MM.1S (cell line): ENCODE data around the gene ATP10B.

Experiments
- EZH2 ChIP-seq: fragments of 300-600 bp; sonication (generic); optimal IDR thresholded peaks from 2 replicates; pipeline ENCODE3; 2017; ENCODE audit warnings: low read depth, mild to moderate bottlenecking, antibody characterized with exemption, low read length, mixed read lengths
- TF ChIP-seq, protein P1 (sequence below): fragments of 300-600 bp; sonication (generic); IDR thresholded peaks from 2 replicates; pipeline ENCODE4 v1.5.1; 2016; ENCODE audit warnings: antibody characterized with exemption, low read length, mixed read lengths

DNA sequence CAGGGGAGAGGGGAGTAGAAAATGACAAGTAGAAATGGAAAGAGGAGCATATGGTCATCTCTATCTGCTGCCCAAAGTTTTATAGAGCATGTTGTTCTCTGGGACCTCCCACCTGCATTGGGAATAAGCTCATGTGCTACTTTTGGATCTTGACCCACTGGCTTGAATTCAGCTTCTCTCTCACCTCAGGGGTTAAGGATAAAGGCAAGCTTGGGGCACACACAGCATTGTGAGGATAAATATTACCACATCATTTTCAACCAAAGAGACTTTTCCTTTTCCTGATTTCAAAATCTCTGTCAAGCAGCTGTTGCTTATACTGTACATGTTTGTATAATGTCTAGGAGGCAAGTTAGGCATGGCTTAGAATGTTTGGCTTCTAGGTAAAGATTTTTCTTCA, 16.6 kb downstream of the ATP10B start:
- TF ChIP-seq, protein P1, sequence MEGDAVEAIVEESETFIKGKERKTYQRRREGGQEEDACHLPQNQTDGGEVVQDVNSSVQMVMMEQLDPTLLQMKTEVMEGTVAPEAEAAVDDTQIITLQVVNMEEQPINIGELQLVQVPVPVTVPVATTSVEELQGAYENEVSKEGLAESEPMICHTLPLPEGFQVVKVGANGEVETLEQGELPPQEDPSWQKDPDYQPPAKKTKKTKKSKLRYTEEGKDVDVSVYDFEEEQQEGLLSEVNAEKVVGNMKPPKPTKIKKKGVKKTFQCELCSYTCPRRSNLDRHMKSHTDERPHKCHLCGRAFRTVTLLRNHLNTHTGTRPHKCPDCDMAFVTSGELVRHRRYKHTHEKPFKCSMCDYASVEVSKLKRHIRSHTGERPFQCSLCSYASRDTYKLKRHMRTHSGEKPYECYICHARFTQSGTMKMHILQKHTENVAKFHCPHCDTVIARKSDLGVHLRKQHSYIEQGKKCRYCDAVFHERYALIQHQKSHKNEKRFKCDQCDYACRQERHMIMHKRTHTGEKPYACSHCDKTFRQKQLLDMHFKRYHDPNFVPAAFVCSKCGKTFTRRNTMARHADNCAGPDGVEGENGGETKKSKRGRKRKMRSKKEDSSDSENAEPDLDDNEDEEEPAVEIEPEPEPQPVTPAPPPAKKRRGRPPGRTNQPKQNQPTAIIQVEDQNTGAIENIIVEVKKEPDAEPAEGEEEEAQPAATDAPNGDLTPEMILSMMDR, result no peak
- no peak for TF ChIP-seq EZH2
